Stimulated activated naive CD8-positive, alpha-beta T cell treated with anti-CD3 and anti-CD28 coated beads, Interleukin-15, Interleukin-2, amounts not matched to agents 100 ng/mL and 50 ng/mL, for 24 hours (primary cell): ENCODE measurements around the gene TSPYL1.

Experiments
- H3K27ac Mint-ChIP-seq: one replicate; pipeline ENCODE4 v1.8.0; 2021; ENCODE audit warnings: mild to moderate bottlenecking, mixed read lengths
- H3K27me3 Mint-ChIP-seq: one replicate; pipeline ENCODE4 v1.8.0; 2021; ENCODE audit warnings: mixed read lengths
- H3K36me3 Mint-ChIP-seq: one replicate; pipeline ENCODE4 v1.8.0; 2021; ENCODE audit warnings: low read depth, mixed read lengths
- H3K4me1 Mint-ChIP-seq: one replicate; pipeline ENCODE4 v1.8.0; 2021; ENCODE audit warnings: low read depth, mixed read lengths
- H3K4me3 Mint-ChIP-seq: one replicate; pipeline ENCODE4 v1.8.0; 2021; ENCODE audit warnings: mild to moderate bottlenecking, mixed read lengths
- H3K9me3 Mint-ChIP-seq: one replicate; pipeline ENCODE4 v1.8.0; 2021; ENCODE audit warnings: mixed read lengths

TSPYL1 gene

DNA sequence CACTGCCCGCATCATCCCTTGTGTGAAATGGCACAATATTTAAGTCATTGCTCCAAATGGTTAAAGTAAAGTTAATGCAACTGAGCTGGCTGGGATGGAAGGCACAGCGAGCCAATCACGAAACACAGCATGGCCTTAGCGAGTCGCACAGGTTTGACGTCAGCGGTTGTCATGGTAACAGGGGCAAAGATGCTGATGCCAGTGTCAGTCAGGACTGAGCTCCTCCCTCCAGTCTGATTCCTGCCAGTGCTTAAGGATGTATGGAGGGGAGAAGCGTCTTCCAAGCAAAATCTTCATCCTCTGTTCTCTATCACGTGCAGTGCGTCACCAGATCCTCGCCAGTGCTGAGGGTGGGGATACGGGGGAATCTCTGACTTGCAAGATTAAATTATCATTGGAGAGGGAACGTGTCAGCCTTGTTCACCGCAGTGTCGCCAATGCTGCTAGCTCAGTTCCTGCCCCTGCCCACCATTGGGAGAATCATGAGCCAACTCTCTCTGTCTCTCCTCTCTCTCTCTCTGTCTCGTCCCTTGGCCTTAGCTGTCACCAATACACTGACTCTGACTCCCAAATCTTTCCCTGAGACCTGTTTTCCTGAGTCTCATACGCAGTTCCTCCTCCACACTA is 50.3 kb downstream of the TSPYL1 start:
- Mint-ChIP-seq H3K27me3 (no peaks in the 10 kb centered on the region), H3K27ac (no peak overlapping the region), H3K4me3 (no peak overlapping the region)

More for the DNA sequence above, 50.3 kb downstream of the TSPYL1 start:
- no peaks in the 10 kb centered on the region for H3K4me1 Mint-ChIP-seq
- peaks cover 18% of the 10 kb centered on the region for H3K36me3 Mint-ChIP-seq
- H3K9me3 Mint-ChIP-seq = no peaks in the 10 kb centered on the region
